Measurements from ENCODE around the gene SPSB4. TPM values are rescaled to one million over a fixed set of nuclear protein-coding genes. Genes with fewer than 3 reads are reported as not detected.
A peak's percentile ranks its signal among the peaks of the same experiment; 100 is the strongest.

Gene SPSB4
- total RNA-seq, 1 experiment from 2014 or later: 2.3 TPM

DNA sequence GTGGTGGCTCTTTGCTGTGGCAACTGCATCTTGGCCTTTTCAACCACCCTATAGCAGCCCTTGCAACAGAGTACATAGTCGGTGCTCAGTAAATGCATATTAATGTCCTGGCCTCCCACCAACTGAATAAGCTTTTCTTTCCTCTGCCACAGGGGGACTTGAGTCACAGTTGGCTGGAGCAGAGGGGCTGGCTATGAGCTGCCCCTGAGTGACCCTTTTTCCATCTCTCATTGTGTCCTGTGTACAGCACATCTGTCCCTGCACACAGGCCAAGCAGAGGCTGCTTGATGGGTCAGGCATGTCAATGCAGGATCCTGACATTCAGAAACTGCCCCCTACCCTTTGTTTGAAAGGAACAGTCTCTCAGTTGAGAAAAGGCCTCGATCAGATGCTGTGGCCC is 22.4 kb downstream of the SPSB4 start:
- no peak for DNase-seq (ENCODE audit: low read depth)

DNA sequence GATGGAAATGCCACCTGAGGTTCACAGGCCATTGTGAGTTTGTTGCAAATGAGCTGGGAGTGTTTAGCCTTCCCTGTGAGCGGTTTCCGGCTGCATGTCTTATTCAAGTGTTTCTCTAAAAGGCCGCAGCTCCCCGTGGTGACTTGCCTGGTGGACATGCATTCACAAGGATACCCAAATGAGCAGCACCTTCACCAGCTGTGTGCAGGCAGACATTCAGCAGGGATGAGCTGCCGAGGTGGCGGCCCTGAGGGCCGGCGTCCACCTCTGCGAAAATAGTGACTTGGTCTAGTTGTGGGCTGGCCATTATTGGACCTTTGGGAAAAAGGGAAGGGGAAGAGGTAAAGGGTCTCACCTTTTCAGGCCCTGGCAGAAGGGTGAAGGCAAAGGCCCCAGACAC is 23.4 kb downstream of the SPSB4 start:
- DNase-seq (ENCODE audit: low read depth): no peak

DNA sequence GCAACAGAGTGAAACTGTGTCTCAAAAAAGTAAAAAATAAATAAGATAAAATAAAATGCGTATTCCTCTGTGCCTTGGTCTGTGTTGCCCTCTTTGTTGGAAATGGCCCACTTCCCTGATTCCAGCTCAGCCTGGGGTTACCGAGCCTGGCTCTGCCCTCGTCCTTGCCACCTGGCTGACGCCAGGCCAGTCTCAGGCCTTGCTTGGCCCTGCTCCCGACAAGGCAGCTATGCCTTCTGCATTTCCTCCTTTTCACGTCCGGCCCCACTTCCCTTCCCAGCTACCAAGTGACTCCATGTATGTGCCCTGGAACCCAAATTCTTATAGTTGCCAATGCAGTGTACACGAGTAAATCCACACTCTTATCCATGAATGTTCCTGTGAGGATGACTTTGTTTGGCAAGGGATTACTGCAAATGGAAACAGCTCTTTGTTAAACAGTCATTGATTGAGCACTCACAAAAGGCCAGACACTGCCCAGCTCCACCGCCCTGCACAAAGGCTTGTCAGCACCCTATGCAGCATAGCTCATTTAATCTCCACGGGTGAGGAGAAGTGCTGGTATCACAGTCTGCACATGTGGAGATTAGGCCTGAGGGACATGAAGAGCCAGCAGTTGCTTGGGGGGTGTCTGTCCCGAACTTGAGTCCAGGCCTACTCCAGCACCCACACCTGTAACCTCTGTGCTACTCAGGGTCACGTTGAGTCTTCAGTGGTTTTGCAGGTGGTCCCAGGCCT is 25.1 kb downstream of the SPSB4 start:
- DNase-seq (ENCODE audit: low read depth): no peak

DNA sequence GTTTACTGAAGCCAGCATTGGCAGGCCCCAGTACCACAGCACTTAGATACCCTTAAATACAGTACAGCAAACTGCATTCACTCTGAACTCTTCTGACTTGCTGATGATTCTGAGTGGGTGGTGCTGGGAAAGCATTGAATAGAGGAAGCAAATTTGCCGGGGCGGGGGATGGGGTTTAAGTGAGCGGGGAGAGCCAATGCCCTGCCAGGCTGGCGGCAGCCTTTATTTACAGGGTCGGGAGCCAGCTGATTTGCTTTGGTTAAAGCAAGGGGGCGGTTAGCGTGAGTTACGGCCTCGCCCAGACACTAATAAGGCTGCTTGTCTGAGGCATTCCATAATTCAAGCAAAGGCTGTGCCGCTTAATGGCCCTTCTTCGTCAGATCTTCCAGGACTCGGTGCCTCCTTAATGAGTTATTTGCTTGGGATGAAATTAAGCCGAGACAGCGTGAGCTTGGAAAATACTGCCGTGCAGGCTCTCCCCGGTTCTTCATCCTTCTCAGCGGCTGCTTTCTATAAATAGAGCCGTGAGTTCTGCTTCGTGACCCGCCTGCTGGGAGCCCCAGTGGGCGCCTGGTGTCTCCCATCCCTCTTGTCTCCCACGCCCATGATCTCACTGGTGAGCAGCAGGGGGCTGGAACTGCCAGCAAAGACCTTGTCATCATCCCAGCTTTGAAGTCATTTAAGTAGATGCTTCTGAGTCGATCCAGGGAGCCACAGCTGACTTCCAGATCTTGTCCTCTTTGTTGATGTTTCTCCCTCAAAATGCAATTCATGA is 25.8 kb downstream of the SPSB4 start:
- DNase-seq (ENCODE audit: low read depth): peak; percentile 61

DNA sequence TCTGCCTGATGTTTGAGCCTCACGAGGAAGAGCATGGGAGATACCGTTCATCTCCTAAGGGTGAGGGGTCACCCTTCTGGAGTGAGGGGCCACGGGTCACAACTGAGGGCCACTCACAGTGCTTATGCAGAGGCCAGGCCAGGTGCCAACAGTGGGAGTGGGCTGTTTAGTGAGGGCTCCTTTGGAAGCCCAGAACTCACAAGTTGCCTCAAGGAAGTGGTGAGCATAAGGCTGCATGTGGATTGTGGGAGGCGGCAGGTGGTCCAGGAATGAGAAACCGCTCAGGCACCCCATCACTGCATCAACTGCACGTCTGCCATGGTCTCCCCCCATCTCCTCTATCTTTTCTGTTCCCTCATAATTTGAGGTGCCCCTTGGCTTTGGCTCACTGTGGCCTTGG is 26.5 kb downstream of the SPSB4 start:
- no peak for DNase-seq (ENCODE audit: low read depth)

DNA sequence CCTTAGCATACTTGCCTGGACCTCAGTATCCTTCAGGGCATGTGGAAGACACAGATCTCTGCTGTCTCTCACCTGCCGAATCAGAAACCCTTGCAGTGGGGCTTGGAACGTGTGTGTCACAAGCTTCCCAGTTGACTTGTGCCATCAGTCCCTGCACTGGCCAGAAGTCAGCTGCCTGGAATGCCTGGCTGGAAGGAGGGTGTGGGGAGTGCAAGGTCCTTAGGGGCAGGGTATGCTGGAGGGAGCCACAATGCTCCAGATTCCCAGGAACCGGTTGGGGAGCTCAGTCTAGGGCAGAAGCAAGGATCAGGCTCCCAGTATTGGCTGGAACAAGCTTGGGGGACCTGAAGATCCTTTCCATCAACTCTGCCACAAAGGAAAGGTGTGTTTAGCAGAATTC is 27.1 kb downstream of the SPSB4 start:
- DNase-seq (ENCODE audit: low read depth): no peak

DNA sequence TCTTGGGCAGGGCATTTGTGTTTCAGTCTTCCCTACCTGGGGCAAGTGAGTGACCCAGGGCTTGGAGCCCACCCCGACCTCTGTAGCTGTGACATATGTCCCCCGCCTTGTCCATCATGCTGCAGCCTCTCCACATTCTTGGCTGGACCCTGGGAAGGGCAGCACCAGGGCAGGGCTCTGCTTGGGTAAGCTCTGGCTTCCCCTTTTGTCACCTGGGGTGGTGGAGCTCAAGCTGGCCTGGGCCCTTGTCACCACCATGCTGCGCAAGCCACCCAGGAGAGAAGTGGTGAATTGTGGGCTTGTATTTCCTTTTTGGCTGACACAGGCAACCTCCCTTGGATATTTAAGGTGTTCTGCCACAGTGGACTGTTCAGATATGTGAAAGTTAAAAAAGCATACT is 29.3 kb downstream of the SPSB4 start:
- no peak for DNase-seq (ENCODE audit: low read depth)

DNA sequence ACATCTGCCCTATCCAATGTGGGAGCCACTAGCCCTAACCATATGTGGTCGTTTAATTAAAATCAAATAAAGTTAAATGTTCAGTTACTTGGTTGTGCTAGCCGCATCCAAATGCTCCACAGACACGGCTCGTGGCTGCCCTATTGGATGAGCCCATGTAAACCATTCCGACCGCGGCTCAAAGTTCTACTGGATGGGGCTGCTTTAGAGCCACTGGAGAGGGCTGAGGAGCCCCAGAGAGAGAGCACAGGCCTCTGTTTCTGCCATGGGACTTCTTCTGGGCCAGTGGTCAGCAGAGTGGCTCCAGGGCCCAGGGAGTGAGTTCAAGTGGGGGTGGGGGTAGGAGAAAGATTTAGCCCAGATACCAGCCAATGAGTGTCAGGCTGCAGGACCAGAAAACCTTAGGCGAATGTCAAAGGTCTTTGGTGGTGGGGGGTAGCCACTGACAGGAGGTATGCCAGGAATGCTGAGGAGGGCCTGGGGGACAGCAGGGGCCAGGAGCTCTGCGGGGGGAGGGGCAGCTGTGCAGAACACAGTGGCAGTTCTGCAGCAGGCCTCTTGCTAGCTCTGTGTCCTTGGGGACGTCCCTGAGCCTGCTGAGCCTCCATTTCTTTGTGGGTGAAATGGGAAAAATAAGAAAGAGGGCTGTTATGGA is 30.1 kb downstream of the SPSB4 start:
- DNase-seq (ENCODE audit: low read depth): no peak

DNA sequence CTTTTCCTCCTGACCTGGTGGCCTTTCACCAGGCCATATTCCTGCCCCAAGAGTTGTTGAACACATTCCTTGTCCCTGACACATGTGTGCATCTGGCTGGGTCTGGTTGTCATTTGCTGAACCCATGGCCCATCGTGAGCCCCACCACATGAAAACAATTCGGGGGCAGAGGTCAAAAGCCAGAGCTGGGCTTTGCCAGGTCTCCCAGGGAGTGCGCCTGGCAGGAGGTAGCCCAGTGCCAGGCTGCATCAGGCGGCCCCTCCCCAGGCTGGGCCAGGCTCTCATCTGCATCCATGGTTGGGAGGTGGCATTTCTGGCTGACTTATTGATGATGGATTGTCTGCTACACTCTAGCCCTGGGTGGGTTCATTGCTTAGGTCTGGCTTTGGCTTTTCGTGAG is 30.9 kb downstream of the SPSB4 start:
- no peak for DNase-seq (ENCODE audit: low read depth)

DNA sequence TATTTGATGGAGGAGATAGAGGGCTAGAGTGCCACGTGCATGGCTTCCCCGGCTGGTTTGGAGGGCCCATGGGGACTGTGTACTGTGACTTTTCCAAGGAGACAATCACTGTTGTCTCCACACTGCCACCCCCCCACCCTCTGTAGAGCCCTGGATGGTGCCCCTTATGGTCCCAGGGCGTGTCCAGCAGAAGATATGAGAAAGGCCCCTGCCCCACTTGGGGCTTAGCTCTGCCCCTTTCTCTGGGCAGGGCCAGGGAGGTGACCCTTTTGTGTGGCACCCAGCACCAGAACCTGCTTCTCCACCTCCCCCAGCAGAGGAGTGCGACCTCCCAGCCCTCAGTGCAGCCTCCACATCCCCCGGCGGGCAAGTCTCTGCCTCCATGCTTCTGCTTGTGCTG is 32.1 kb downstream of the SPSB4 start:
- DNase-seq (ENCODE audit: low read depth): no peak

DNA sequence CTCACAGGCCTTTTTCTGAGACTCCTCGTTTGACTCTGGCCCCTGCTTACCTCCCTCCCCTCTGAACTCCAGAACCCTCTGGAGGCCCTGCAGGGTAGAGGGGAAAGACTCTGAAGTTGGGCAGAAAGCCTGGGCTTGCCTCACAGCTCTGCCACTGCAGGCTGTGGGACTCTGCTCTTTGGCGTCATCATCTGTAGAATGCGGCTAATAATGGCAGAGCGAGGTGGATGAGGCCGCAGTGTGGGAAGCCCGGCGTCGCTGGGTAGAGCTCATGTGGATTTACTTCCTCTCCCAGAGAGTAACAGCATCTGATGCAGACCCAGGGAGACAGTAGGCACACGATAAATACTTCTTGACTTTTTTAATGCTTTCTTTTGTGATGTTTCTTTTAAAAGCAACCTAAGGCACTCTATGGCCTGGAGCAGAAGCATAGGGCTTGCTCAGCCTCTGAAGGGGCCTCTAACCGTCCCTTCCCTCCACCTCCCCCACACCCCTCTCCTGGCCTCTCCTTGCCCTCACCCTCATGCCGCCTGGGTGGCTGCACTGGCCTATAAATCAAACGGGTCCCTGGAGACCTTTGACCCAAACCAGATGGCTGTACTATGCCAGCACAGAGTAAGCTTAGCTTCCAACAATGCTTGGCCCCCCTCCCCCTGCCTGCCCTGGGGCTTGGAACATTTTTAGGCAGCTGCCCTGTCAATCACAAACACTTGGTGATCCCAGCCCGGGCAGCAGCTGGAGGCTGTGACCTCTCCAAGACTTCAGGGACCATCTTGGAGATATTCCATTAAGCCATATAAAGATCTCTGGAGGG is 32.9 kb downstream of the SPSB4 start:
- no peak for DNase-seq (ENCODE audit: low read depth)

DNA sequence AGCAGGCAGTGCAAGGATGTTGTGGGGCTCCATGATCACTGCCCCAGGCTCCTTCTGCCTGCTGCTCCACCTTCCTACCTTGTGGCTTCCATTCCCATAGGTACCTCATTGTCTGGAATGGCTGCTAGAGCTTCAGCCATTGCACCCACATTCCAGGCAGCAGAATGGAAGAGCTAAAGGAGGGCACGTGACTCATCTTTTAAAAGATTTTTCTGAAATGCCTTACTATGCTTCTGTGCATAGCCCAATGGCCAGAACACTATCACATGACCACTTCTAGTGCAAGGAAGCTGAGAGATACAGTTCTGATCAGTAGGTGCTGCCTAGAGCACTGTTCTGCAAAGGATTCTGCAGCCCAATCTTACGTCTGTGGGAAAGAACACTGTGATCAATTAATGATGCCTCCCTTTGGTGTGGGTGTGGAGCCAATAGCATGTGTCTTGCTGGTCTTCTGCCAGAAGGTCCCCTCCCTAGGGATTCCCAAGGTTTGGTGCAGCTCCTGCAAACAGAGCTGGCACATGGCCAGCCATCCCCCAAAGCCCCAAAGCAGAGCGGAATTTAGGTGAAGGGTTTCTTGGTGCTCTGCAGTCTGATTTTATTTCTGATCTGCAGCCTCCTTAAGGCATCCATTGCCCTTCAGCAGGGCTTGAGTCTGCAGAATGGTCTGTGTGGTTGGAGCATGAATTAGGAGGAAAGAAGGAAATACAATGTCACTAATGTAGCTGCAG is 34.4 kb downstream of the SPSB4 start:
- DNase-seq (ENCODE audit: low read depth): no peak

DNA sequence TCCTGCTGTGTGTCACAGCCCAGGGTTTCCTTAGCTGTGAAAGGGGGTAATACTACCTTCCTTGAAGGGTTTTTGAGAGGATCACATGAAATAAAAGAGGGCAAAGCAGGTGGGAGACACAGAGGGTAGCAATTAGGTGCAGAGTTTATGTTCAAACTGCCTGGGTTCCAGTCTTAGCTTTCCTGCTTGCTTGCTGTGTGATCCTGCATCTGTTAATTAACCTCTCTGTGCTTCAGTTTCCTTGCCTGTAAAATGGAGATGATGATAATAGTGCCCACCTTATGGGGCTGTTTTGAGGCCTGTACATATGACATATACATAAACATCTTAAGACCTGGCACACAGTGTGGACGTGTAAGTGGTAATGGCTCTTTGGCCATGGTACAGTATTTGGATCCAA is 35.0 kb downstream of the SPSB4 start:
- DNase-seq (ENCODE audit: low read depth): no peak

DNA sequence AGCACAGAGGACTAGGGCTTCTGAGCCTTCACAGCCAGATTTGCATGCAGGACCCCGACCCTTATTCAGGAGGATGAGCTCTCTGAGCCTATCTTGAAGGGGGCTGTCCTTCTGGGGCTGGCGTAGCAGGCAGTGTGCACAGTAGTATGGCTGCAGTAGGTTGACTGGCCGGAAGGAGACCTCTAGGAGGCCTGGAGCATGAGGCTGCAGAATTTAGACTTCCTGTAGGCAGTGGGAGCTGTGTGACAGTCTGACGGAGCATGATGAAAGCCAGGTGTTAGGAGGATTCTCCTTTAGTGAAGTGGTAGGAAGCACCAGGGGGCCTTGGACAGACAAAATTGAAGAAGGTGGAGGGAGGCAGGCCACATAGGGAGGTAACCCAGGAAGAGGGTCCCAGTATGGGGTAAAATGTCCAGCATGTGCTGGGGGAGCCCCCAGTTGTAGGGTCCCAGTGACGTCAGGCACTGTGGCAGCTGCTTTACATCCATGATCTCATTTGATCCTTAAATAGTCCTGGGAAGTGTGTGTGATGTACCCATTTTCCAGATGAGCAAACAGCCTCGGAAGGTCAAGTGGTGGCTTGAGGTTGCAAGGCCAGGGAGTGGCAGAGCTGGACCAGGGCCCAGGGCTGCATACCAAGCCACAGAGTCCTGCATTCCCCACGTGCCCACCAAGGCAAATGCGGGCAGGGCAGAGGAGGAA is 36.1 kb downstream of the SPSB4 start:
- peak; percentile 20 for DNase-seq (ENCODE audit: low read depth)

DNA sequence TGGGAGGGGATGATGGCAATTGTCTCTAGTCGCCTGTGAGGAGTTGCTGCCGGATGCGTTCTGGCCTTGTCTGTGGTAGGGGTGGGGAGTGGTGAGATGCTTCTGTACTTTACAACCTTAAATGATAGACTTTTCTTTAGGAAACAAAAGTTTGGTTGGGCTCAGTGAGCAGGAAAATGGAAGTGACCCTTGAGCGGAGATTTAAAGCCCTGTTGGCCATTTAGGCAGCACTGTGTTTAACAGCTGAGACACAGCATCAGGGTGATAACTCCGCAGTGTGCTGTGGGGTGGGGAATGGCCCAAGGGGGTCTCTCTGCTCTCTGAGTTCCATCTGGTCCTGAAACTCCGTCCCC is 36.6 kb downstream of the SPSB4 start:
- no peak for DNase-seq (ENCODE audit: low read depth)

DNA sequence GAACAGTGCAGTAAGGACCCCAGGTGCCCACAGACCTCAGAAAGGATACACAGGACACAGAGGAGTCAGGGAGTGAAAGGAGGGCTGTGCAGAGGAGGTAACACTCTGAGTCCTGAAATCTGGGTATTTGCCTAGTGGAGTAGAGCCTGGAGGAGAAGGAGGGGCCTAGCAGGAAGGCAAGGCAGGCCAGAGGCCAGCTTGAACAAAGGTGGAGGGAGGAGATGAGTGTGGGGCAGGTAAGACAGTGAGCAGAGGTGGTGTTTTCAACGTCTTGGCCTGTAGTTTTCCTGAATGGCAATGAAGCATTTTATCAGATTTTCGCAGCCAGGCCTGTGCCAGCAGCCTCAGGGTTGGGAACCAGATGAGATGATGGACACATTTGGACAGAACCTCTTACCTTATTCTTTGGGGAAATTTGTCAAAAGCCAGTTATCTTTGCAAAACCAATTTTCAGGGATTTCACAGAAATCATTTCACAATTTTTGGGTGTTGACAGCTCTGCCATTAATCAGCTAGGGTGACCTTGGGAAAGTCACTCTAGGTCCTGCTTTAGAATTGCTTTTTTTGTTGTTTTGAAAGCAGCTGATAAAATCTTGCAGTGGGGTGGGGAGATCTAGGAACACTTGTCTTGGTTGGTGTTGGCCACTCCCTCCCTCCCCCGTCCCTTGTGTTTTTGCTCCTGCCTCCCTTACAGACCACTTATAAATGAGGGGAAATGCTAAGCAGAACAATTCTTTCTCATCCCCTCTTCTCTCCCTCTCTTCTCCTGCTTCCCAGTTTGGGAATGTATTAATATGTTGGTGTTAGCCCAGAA is 38.4 kb downstream of the SPSB4 start:
- no peak for DNase-seq (ENCODE audit: low read depth)

DNA sequence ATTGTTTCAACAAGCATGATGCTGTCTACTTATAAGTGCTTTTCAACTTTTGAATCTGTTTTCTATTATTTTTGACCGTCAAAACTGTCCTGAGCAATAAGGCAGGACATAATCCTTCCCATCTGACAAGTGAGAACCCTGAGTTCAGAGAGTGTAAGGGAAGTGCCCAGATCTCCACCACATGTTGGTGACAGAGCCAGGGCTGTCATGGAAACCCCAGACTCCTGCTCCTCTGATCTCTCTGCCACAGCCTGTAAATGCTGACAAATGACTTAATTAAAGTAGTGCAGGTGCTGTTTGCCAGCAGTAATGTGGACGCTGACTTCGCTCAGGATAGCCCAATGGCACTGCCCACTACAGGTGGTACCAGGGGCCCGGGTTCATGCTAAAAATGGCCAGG is 40.3 kb downstream of the SPSB4 start:
- DNase-seq (ENCODE audit: low read depth): no peak

DNA sequence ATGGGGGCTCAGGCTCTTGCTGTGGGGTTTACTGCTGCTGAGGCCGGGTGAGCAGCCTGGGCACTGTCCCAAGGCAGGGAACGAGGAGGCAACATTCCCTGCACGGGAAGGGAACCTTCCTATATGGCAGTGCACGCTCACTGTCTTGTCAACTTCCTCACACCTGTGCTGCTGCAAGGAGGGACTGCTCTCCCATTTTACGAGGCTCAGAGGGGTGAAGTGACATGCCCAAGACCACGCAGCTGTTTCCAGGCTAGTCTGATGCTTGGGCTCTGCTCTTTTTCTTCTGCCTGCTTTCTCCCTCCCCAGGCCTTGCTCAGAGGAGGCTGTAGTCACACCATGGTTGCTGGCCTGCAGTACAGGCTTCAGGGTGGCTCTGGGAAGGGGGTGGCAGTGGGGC is 41.5 kb downstream of the SPSB4 start:
- no peak for DNase-seq (ENCODE audit: low read depth)

DNA sequence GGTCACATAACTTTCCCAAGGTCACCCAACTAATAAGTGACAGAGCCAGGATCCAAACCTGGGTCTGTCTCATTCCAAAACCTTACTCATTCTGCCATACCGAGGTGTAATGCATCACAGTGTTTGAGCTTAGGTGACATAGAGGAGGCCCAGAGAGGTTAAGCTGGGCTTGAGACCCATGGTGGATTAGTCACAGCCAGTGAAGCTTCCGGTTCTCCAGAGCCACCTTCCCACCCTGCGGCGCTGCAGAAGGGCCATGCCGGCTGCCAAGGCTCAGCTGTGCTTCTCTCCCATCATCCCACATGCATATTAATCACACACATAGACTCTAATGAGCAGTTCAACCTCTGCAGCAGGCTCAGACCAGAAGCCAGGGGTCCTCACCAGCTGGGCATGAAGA is 42.2 kb downstream of the SPSB4 start:
- DNase-seq (ENCODE audit: low read depth): peak; percentile 69

Data from Daoy (cell line).